Hepatocyte (in vitro differentiated cells): Measurements from ENCODE around the gene FAM221A.

Experiments
- EZH2 ChIP-seq: fragments of 200-600 bp; sonication (generic); IDR thresholded peaks from 2 replicates; pipeline ENCODE4 v1.6.1; 2016; ENCODE audit warnings: antibody characterized with exemption, mild to moderate bottlenecking, borderline replicate concordance
- EZH2phosphoT487 ChIP-seq: fragments of 200-600 bp; sonication (generic); IDR thresholded peaks from one replicate; pipeline ENCODE4 v1.6.1; 2018; ENCODE audit warnings: antibody characterized with exemption, mild to moderate bottlenecking, low read depth, moderate library complexity; ENCODE audit not compliant: unreplicated experiment, severe bottlenecking
- TF ChIP-seq, protein P1 (sequence below): fragments of 200-600 bp; sonication (generic); IDR thresholded peaks from 2 replicates; pipeline ENCODE4 v1.5.1; 2016; ENCODE audit warnings: antibody characterized with exemption, mild to moderate bottlenecking; ENCODE audit not compliant: poor library complexity

DNA sequence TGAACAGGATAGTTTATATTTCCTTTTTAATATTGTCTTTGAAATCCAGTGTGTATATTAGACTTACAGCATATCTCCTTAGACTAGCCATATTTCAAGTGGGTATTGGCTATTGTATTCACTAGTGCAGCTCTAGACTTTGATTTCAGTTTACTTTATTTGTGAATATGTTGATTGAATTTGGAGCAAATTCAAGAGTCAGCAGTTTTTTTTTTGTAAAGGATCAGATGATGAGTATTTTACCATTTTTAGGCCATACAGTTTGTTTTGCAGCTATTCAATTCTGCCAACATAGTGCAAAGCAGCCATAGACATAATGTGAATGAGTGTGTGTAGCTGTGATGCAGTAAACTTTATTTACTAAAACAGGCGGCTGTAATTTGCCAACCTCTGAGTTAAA is 34.6 kb downstream of the FAM221A start:
- TF ChIP-seq, protein P1, sequence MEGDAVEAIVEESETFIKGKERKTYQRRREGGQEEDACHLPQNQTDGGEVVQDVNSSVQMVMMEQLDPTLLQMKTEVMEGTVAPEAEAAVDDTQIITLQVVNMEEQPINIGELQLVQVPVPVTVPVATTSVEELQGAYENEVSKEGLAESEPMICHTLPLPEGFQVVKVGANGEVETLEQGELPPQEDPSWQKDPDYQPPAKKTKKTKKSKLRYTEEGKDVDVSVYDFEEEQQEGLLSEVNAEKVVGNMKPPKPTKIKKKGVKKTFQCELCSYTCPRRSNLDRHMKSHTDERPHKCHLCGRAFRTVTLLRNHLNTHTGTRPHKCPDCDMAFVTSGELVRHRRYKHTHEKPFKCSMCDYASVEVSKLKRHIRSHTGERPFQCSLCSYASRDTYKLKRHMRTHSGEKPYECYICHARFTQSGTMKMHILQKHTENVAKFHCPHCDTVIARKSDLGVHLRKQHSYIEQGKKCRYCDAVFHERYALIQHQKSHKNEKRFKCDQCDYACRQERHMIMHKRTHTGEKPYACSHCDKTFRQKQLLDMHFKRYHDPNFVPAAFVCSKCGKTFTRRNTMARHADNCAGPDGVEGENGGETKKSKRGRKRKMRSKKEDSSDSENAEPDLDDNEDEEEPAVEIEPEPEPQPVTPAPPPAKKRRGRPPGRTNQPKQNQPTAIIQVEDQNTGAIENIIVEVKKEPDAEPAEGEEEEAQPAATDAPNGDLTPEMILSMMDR: no peak
- TF ChIP-seq EZH2phosphoT487: no peak
- no peak for TF ChIP-seq EZH2
